Transverse colon (tissue), 4 donors: Measurements from ENCODE around the gene MYO15B. TPM values are rescaled to one million over a fixed set of nuclear protein-coding genes. Genes with fewer than 3 reads are reported as not detected.

Source experiments
- DNase-seq: peaks from one replicate; pipeline ENCODE4 v3.0.0-alpha.2; 2019
- H3K27ac ChIP-seq, 4 donors: fragments of 200-600 bp; sonication (generic); 2 replicates each; pipeline ENCODE4 v1.5.1; 2016 to 2018; ENCODE audit warnings: inconsistent platforms in 4 of 4
- H3K27me3 ChIP-seq: fragments of 200-600 bp; sonication (generic); 2 replicates; pipeline ENCODE4 v1.5.1; 2017; ENCODE audit warnings: inconsistent platforms
- H3K36me3 ChIP-seq, 4 donors: fragments of 200-600 bp; sonication (generic); 2 replicates each; pipeline ENCODE4 v1.5.1; 2017 to 2019; ENCODE audit warnings: inconsistent platforms in 4 of 4
- H3K4me1 ChIP-seq, 4 donors: fragments of 200-600 bp; sonication (generic); 2 replicates each; pipeline ENCODE4 v1.5.1; 2017 to 2020; ENCODE audit warnings: inconsistent platforms in 4 of 4
- H3K4me3 ChIP-seq, 4 donors: fragments of 200-600 bp; sonication (generic); 1 replicate in 1 of 4; 2 replicates in 3 of 4; pipeline versions ENCODE4 v1.5.1 to v1.6.1; 2017 to 2019; ENCODE audit warnings: inconsistent platforms in 4 of 4
- H3K9me3 ChIP-seq, 2 donors: fragments of 200-600 bp; sonication (generic); 2 replicates each; pipeline ENCODE4 v1.5.1; 2017 to 2019; ENCODE audit warnings: inconsistent platforms in 2 of 2
- CTCF ChIP-seq, 5 experiments: fragments of 200-600 bp in 3 of 5; fragments of 450-650 bp in 2 of 5; sonication (generic) in 3 of 5; IDR thresholded peaks; 1 replicate in 2 of 5; 2 replicates in 3 of 5; pipeline ENCODE4 v1.5.1; 2016 to 2017; ENCODE audit warnings: antibody characterized with exemption in 5 of 5, inconsistent platforms in 3 of 5, mild to moderate bottlenecking in 2 of 5, moderate library complexity in 1 of 5
- EP300 ChIP-seq: sonication (generic); formaldehyde crosslinking; IDR thresholded peaks from one replicate; pipeline ENCODE4 v1.6.1; 2017; ENCODE audit warnings: antibody characterized with exemption, low read depth
- POLR2A ChIP-seq: fragments of 450-650 bp; IDR thresholded peaks from one replicate; pipeline ENCODE4 v1.6.1; 2016; ENCODE audit warnings: antibody characterized with exemption, mild to moderate bottlenecking, moderate library complexity
- POLR2AphosphoS5 ChIP-seq, 3 donors: sonication (generic); formaldehyde crosslinking; IDR thresholded peaks; one replicate each; pipeline ENCODE4 v1.6.1; 2016; ENCODE audit warnings: antibody characterized with exemption in 3 of 3
- WGBS, 2 donors: methylation state at CpG; one replicate each; pipeline ENCODE4 v1.1.5; 2018; ENCODE audit warnings: low coverage in 1 of 2; 5-methylcytosine and 5-hydroxymethylcytosine counted together
- in situ Hi-C, 4 donors: fragments of 200-750 bp; cut with MboI; loops; one replicate each; pipeline versions ENCODE4 v1.15.0 to v1.15.1; 2017; ENCODE audit warnings: low sequenced_read_pairs in 3 of 4, low pct_ligation_motif_present in 1 of 4, low pct_unique_long_range_greater_than_20kb in 1 of 4
- intact Hi-C: fragments of 100-400 bp; cut with DNase I; formaldehyde crosslinking; loops from one replicate; pipeline ENCODE4 v1.15.1; 2023; ENCODE audit warnings: low total_unique reads
- total RNA-seq, 4 donors: library from RNA; depleted of rRNA; stranded (reverse); fragments of >200 nt; gene quantifications; one replicate each; pipeline ENCODE4 v1.1.0, GENCODE V29; 2016

MYO15B gene
- total RNA-seq, 4 donors from 2014 or later, result 59.3 to 1,778 (median 829) TPM

- no peaks in the 10 kb centered on the region for H3K36me3 ChIP-seq
- 73 to 100% methylated on average over 3 to 7 of the region's 7 CpGs for WGBS, 2 donors
- in situ Hi-C loops (no loop called here), intact Hi-C loops (no loop called here)
- H3K27ac ChIP-seq, result peak overlapping the region; percentile 93 to 98 (median 95)
- H3K9me3 ChIP-seq, result no peaks in the 10 kb centered on the region
- H3K4me3 ChIP-seq, result no peak overlapping the region
- no peak for TF ChIP-seq POLR2AphosphoS5 (IDR thresholded peaks at IDR 0.05)
- TF ChIP-seq POLR2A, result no peak
- no peak for TF ChIP-seq EP300
- TF ChIP-seq CTCF (IDR thresholded peaks at IDR 0.05), result no peak
- peaks cover 0 to 50% (median 38%) of the 10 kb centered on the region in 4 donors for H3K4me1 ChIP-seq
- no peak for DNase-seq
- H3K27me3 ChIP-seq, result no peaks in the 10 kb centered on the region
Observed at GRCh38 chr17:75551266-75551665, 36.3 kb upstream of the MYO15B start.

DNA sequence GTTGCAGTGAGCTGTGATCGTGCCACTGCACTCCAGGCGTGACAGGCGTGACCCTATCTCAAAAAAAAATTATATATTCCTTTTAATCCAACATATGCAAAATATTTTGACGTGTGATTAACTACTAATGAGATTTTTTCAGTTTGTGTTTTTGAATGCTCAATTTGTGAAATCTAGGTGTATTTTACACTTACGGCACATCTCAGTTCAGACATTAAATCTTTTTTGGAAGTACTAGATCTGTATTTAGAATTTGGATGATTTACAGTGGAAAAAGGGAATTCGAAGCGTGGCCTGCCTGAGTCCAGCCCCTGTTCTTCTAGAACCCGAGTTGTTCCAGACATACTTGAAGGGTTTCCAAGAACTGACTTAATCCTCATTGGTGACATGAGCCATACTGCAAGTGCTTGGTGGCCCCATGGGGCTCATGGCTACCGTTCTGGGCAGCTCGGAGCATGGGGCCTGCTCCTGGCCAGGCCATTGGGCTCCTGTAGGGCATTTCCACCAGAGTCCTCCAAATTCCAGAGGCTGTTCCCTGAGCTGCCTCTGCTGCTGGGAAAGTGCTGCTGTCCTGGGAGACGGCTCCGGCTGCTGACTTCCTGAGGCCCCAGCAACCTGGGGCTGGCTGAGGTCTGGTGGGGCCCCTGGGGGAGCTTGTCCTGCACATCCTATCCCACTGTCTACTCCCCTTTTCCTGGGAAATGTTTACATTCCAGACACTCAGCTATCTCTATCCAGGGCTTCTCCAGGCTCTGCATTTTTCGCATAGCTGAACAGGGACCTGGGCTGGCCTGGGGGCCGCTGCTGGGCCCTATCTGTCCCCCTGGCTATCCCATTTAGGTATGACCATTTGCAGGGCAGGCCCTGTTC, 34.9 kb upstream of the MYO15B start:
- intact Hi-C loops, result no loop called here

DNA sequence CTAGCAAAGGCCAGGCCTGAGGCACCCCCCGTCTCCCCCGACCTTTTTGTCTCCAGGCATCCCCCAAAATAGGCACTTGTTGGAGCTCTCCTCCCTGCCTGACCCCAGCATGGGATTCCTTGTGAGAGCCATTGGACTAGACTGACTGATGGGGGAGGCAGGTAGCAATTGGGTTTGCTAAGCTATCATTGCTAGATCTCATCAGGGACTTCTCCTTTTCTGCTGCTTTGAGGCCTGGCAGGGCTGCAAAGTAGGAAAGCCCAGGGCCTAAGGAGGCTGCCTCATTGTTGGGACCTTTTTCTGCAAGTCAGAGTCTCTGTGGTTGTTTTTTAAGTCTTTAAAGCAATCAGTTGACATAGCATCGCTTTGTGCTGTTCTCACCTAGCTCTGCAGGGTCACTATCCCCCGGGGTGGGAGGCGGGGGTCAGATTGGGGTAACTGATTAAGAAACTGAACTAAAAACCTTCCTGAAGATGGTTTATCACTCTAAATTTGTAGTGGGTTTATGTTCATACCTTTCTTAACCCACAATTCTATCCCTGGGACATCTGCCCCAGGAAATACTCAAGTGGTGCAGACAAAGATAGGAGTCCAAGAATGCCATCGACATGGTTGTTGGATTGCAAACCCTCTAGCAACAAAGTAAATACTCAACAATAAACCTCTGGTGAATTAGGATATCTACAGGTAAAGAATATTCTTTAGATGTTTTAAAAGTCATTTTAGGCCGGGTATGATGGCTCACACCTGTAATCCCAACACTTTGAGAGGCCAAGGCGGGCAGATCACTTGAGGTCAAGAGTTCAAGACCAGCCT, 34.1 kb upstream of the MYO15B start:
- WGBS, 2 donors, result 80 to 90% methylated on average over 2 to 8 of the region's 8 CpGs
- H3K27me3 ChIP-seq, result no peaks in the 10 kb centered on the region
- in situ Hi-C loops (no loop called here), intact Hi-C loops (no loop called here)
- H3K9me3 ChIP-seq, result no peaks in the 10 kb centered on the region
- peak overlapping the region in 2 of 4 donors; percentile 0 to 1 for H3K27ac ChIP-seq
- no peaks in the 10 kb centered on the region for H3K36me3 ChIP-seq
- TF ChIP-seq POLR2A (no peak), EP300 (no peak), POLR2AphosphoS5 (IDR thresholded peaks at IDR 0.05) (no peak), CTCF (IDR thresholded peaks at IDR 0.05) (no peak)
- H3K4me3 ChIP-seq, result no peak overlapping the region
- DNase-seq, result no peak
- H3K4me1 ChIP-seq, result peaks cover 0 to 61% (median 51%) of the 10 kb centered on the region in 4 donors

More for the DNA sequence above, 34.9 kb upstream of the MYO15B start:
- H3K36me3 ChIP-seq, result no peaks in the 10 kb centered on the region
- no peak for DNase-seq
- H3K27me3 ChIP-seq, result no peaks in the 10 kb centered on the region
- peaks cover 0 to 61% (median 47%) of the 10 kb centered on the region in 4 donors for H3K4me1 ChIP-seq
- TF ChIP-seq POLR2AphosphoS5 (IDR thresholded peaks at IDR 0.05) (no peak), POLR2A (no peak), CTCF (IDR thresholded peaks at IDR 0.05) (no peak), EP300 (no peak)
- H3K27ac ChIP-seq, result peak overlapping the region in 2 of 4 donors; percentile 0 to 1
- 77 to 81% methylated on average over 3 to 14 of the region's 14 CpGs for WGBS, 2 donors
- in situ Hi-C loops, result no loop called here
- no peaks in the 10 kb centered on the region for H3K9me3 ChIP-seq
- H3K4me3 ChIP-seq, result no peak overlapping the region

DNA sequence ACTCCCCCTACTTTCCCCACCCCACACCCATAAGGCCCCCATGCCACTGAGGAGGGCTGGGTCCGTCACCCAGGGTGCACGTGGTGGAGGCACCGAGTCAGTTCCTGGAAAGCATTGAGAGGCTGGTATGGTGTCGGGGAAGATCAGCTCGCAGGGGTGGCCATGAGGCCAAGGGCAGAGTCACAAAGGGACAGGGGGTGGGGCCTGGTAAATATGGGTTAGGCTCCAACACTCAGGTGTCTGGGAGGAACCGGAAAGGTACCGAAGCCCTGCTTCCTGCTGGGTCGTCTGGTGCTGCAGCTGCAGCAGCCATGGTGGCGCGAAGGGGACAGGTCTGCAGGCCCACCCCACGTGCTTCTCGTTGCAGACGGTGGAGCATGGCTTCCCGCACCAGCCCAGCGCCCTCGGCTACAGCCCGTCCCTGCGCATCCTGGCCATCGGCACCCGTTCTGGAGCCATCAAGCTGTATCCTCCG, 31.9 kb upstream of the MYO15B start:
- Histone ChIP-seq H3K4me1 (peaks cover 0 to 45% (median 38%) of the 10 kb centered on the region in 4 donors), H3K9me3 (no peaks in the 10 kb centered on the region), H3K27ac (peak overlapping the region; percentile 74 to 80 (median 77)), H3K4me3 (no peak overlapping the region), H3K27me3 (no peaks in the 10 kb centered on the region), H3K36me3 (no peaks in the 10 kb centered on the region)
- DNase-seq, result peak; percentile 63
- intact Hi-C loops, result no loop called here
- 53 to 73% methylated on average over 3 to 21 of the region's 21 CpGs for WGBS, 2 donors
- in situ Hi-C loops, result no loop called here
- no peak for TF ChIP-seq POLR2A
- peak in 1 of 3 donors; percentile 20 for TF ChIP-seq POLR2AphosphoS5 (IDR thresholded peaks at IDR 0.05)
